Panc1 (cell line): Measurements from ENCODE around the gene KRTAP5-3.

Experiments used
- POLR2AphosphoS5 ChIP-seq: IDR thresholded peaks from 2 replicates; pipeline ENCODE4 v1.6.1; 2012; ENCODE audit warnings: mild to moderate bottlenecking, low read depth, low read length, moderate library complexity
- SIN3A ChIP-seq: IDR thresholded peaks from 2 replicates; pipeline ENCODE4 v1.6.1; 2012; ENCODE audit warnings: low read depth, mild to moderate bottlenecking, low read length, moderate library complexity, borderline replicate concordance; ENCODE audit not compliant: insufficient read depth

GRCh38 chr11:1650918-1651262 is 42.6 kb upstream of the KRTAP5-3 start:
- no peak for TF ChIP-seq POLR2AphosphoS5
- TF ChIP-seq SIN3A, result no peak
